HG03571 (cell line): ENCODE measurements around the gene UGT1A10.
"Not testable (repeated sequence)": the region's sequence is repeated elsewhere in the genome, so short reads cannot be mapped to it uniquely, and the experiment has no call there.

Experiments used
- ATAC-seq: cut with Tn5 transposase; IDR thresholded peaks from one replicate; pipeline ENCODE4 v1.9.1; 2021; ENCODE audit not compliant: unreplicated experiment

Gene UGT1A10

GRCh38 chr2:233691443-233692433 lies 55.5 kb downstream of the UGT1A10 start:
- no peak for ATAC-seq

- ATAC-seq: no peak
Observed at GRCh38 chr2:233692648-233693047, 56.4 kb downstream of the UGT1A10 start, which contains the start of gene UGT1A6. TSS of gene UGT1A6 (plus strand) at chr2:233692890. CDS start at chr2:233693005, 115 bp downstream.

GRCh38 chr2:233693963-233694362 lies 57.7 kb downstream of the UGT1A10 start:
- ATAC-seq: no peak

- ATAC-seq: no peak
Observed at GRCh38 chr2:233698740-233699139, 62.5 kb downstream of the UGT1A10 start.

GRCh38 chr2:233699424-233700027 lies 63.3 kb downstream of the UGT1A10 start:
- ATAC-seq: no peak

- no peak for ATAC-seq
Observed at GRCh38 chr2:233700028-233700635, 63.9 kb downstream of the UGT1A10 start.

GRCh38 chr2:233700842-233701241 lies 64.6 kb downstream of the UGT1A10 start:
- ATAC-seq: not testable (repeated sequence)

- no peak for ATAC-seq
Observed at GRCh38 chr2:233702238-233702637, 66.0 kb downstream of the UGT1A10 start.

- no peak for ATAC-seq
Observed at GRCh38 chr2:233705911-233706506, 69.8 kb downstream of the UGT1A10 start.

- ATAC-seq: no peak
Observed at GRCh38 chr2:233706720-233707119, 70.5 kb downstream of the UGT1A10 start.

- ATAC-seq: no peak
Observed at GRCh38 chr2:233707940-233708644, 71.8 kb downstream of the UGT1A10 start.

- no peak for ATAC-seq
Observed at GRCh38 chr2:233708942-233709341, 72.7 kb downstream of the UGT1A10 start.

GRCh38 chr2:233711312-233712008 lies 75.2 kb downstream of the UGT1A10 start:
- no peak for ATAC-seq

- ATAC-seq: no peak
Observed at GRCh38 chr2:233712611-233713261, 76.5 kb downstream of the UGT1A10 start, which contains the start of gene UGT1A5. TSS of gene UGT1A5 (plus strand) at chr2:233712907. CDS start at chr2:233712992, 85 bp downstream.

- no peak for ATAC-seq
Observed at GRCh38 chr2:233713262-233713615, 77.0 kb downstream of the UGT1A10 start.

GRCh38 chr2:233714121-233714520 lies 77.9 kb downstream of the UGT1A10 start:
- no peak for ATAC-seq

GRCh38 chr2:233718552-233718951 lies 82.3 kb downstream of the UGT1A10 start, which contains the start of gene UGT1A4:
TSS of gene UGT1A4 (plus strand) at chr2:233718736. CDS start at chr2:233718821, 85 bp downstream.
- ATAC-seq: no peak

GRCh38 chr2:233728723-233729301 lies 92.6 kb downstream of the UGT1A10 start, which contains the start of gene UGT1A3:
TSS of gene UGT1A3 (plus strand) at chr2:233729042. CDS start at chr2:233729127, 85 bp downstream.
- no peak for ATAC-seq
